ENCODE results near the gene ALOX15B. TPM values are rescaled to one million over a fixed set of nuclear protein-coding genes. Genes with fewer than 3 reads are reported as not detected.
"Not testable (repeated sequence)": the region's sequence is repeated elsewhere in the genome, so short reads cannot be mapped to it uniquely, and the experiment has no call there.

Gene ALOX15B
- total RNA-seq, 2 donors from 2014 or later: not detected

GRCh38 chr17:8053600-8053999 lies 14.7 kb downstream of the ALOX15B start:
- Mint-ChIP-seq H3K27ac (peak overlapping the region; percentile 14), H3K27me3 (peaks cover 32% of the 10 kb centered on the region)

GRCh38 chr17:8055851-8056231 lies 17.0 kb downstream of the ALOX15B start:
- DNase-seq (no peak), ATAC-seq (no peak)
- no peaks in the 10 kb centered on the region for H3K9me3 ChIP-seq (ENCODE audit: control insufficient read depth, low read length, poor library complexity, severe bottlenecking)
- peaks cover 51% of the 10 kb centered on the region for H3K27me3 Mint-ChIP-seq
- H3K4me1 Mint-ChIP-seq: peaks cover 8% of the 10 kb centered on the region
- H3K27ac Mint-ChIP-seq: no peak overlapping the region
- H3K36me3 Mint-ChIP-seq (ENCODE audit: low read depth): no peaks in the 10 kb centered on the region
- no peak overlapping the region for H3K4me3 Mint-ChIP-seq

More at GRCh38 chr17:8053600-8053999, 14.7 kb downstream of the ALOX15B start:
- H3K4me3 Mint-ChIP-seq: no peak overlapping the region
- peaks cover 8% of the 10 kb centered on the region for H3K4me1 Mint-ChIP-seq
- no peak for DNase-seq
- peaks cover under 1% of the 10 kb centered on the region for H3K36me3 Mint-ChIP-seq (ENCODE audit: low read depth)
- H3K9me3 ChIP-seq (ENCODE audit: control insufficient read depth, low read length, poor library complexity, severe bottlenecking): no peaks in the 10 kb centered on the region
- ATAC-seq: no peak

GRCh38 chr17:8056232-8056975 lies 17.5 kb downstream of the ALOX15B start:
- ATAC-seq (no peak), DNase-seq (no peak)
- no peaks in the 10 kb centered on the region for H3K36me3 Mint-ChIP-seq (ENCODE audit: low read depth)
- H3K4me1 Mint-ChIP-seq: peaks cover 8% of the 10 kb centered on the region
- H3K9me3 ChIP-seq (ENCODE audit: control insufficient read depth, low read length, poor library complexity, severe bottlenecking): no peaks in the 10 kb centered on the region
- H3K27me3 Mint-ChIP-seq: peaks cover 57% of the 10 kb centered on the region
- no peak overlapping the region for H3K27ac Mint-ChIP-seq
- H3K4me3 Mint-ChIP-seq: peak overlapping the region; percentile 25

- no peak overlapping the region for H3K27ac Mint-ChIP-seq
- DNase-seq (no peak), ATAC-seq (no peak)
- H3K4me3 Mint-ChIP-seq: peak overlapping the region; percentile 25
- no peaks in the 10 kb centered on the region for H3K36me3 Mint-ChIP-seq (ENCODE audit: low read depth)
- peaks cover 60% of the 10 kb centered on the region for H3K27me3 Mint-ChIP-seq
- no peaks in the 10 kb centered on the region for H3K9me3 ChIP-seq (ENCODE audit: control insufficient read depth, low read length, poor library complexity, severe bottlenecking)
- H3K4me1 Mint-ChIP-seq: peaks cover 8% of the 10 kb centered on the region
These were observed 18.2 kb downstream of the ALOX15B start for GRCh38 chr17:8056976-8057625.

- DNase-seq (peak in 1 of 3 donors; percentile 35), ATAC-seq (peak; percentile 96)
- Mint-ChIP-seq H3K4me1 (peaks cover 11% of the 10 kb centered on the region), H3K27ac (no peak overlapping the region), H3K4me3 (no peak overlapping the region), H3K27me3 (peaks cover 66% of the 10 kb centered on the region), H3K36me3 (ENCODE audit: low read depth) (no peaks in the 10 kb centered on the region)
- no peaks in the 10 kb centered on the region for H3K9me3 ChIP-seq (ENCODE audit: control insufficient read depth, low read length, poor library complexity, severe bottlenecking)
These were observed 18.8 kb downstream of the ALOX15B start for GRCh38 chr17:8057691-8058114.

GRCh38 chr17:8059131-8059530 lies 20.3 kb downstream of the ALOX15B start:
- H3K36me3 Mint-ChIP-seq (ENCODE audit: low read depth): no peaks in the 10 kb centered on the region
- peaks cover 11% of the 10 kb centered on the region for H3K4me1 Mint-ChIP-seq
- peak overlapping the region; percentile 12 for H3K4me3 Mint-ChIP-seq
- DNase-seq: no peak
- H3K27ac Mint-ChIP-seq: no peak overlapping the region
- H3K9me3 ChIP-seq (ENCODE audit: control insufficient read depth, low read length, poor library complexity, severe bottlenecking): no peaks in the 10 kb centered on the region
- ATAC-seq: no peak
- H3K27me3 Mint-ChIP-seq: peaks cover 75% of the 10 kb centered on the region

- ATAC-seq (peak; percentile 57), DNase-seq (peak in 2 of 3 donors; percentile 26 to 55)
- H3K27ac Mint-ChIP-seq: no peak overlapping the region
- peak overlapping the region; percentile 7 for H3K4me3 Mint-ChIP-seq
- H3K4me1 Mint-ChIP-seq: peaks cover 11% of the 10 kb centered on the region
- H3K36me3 Mint-ChIP-seq (ENCODE audit: low read depth): no peaks in the 10 kb centered on the region
- peaks cover 75% of the 10 kb centered on the region for H3K27me3 Mint-ChIP-seq
- H3K9me3 ChIP-seq (ENCODE audit: control insufficient read depth, low read length, poor library complexity, severe bottlenecking): no peaks in the 10 kb centered on the region
These were observed 21.4 kb downstream of the ALOX15B start for GRCh38 chr17:8060274-8060673.

- not testable (repeated sequence) for H3K4me3 Mint-ChIP-seq; H3K36me3 Mint-ChIP-seq (ENCODE audit: low read depth); H3K27ac Mint-ChIP-seq; DNase-seq; ATAC-seq; H3K9me3 ChIP-seq (ENCODE audit: control insufficient read depth, low read length, poor library complexity, severe bottlenecking); H3K4me1 Mint-ChIP-seq
- H3K27me3 Mint-ChIP-seq: peaks cover 60% of the 10 kb centered on the region
These were observed 23.0 kb downstream of the ALOX15B start for GRCh38 chr17:8061851-8062250.

- H3K9me3 ChIP-seq (ENCODE audit: control insufficient read depth, low read length, poor library complexity, severe bottlenecking): no peaks in the 10 kb centered on the region
These were observed 23.6 kb downstream of the ALOX15B start for GRCh38 chr17:8062435-8062806.

GRCh38 chr17:8062807-8063483 lies 24.1 kb downstream of the ALOX15B start:
- peaks cover 49% of the 10 kb centered on the region for H3K27me3 Mint-ChIP-seq
- peaks cover 3% of the 10 kb centered on the region for H3K4me1 Mint-ChIP-seq
- H3K9me3 ChIP-seq (ENCODE audit: control insufficient read depth, low read length, poor library complexity, severe bottlenecking): no peaks in the 10 kb centered on the region
- H3K4me3 Mint-ChIP-seq: no peak overlapping the region
- no peaks in the 10 kb centered on the region for H3K36me3 Mint-ChIP-seq (ENCODE audit: low read depth)
- peak overlapping the region; percentile 21 for H3K27ac Mint-ChIP-seq
- ATAC-seq (no peak), DNase-seq (no peak)

More at GRCh38 chr17:8062435-8062806, 23.6 kb downstream of the ALOX15B start:
- Mint-ChIP-seq H3K27me3 (peaks cover 54% of the 10 kb centered on the region), H3K4me3 (no peak overlapping the region), H3K4me1 (peaks cover 5% of the 10 kb centered on the region), H3K27ac (no peak overlapping the region), H3K36me3 (ENCODE audit: low read depth) (no peaks in the 10 kb centered on the region)
- DNase-seq (no peak), ATAC-seq (no peak)

- Mint-ChIP-seq H3K4me3 (no peak overlapping the region), H3K36me3 (ENCODE audit: low read depth) (no peaks in the 10 kb centered on the region), H3K27me3 (peaks cover 43% of the 10 kb centered on the region), H3K4me1 (peaks cover 3% of the 10 kb centered on the region), H3K27ac (no peak overlapping the region)
- DNase-seq (no peak), ATAC-seq (no peak)
- no peaks in the 10 kb centered on the region for H3K9me3 ChIP-seq (ENCODE audit: control insufficient read depth, low read length, poor library complexity, severe bottlenecking)
These were observed 25.1 kb downstream of the ALOX15B start for GRCh38 chr17:8063761-8064534.

- Mint-ChIP-seq H3K27me3 (peaks cover 37% of the 10 kb centered on the region), H3K36me3 (ENCODE audit: low read depth) (no peaks in the 10 kb centered on the region)
- no peaks in the 10 kb centered on the region for H3K9me3 ChIP-seq (ENCODE audit: control insufficient read depth, low read length, poor library complexity, severe bottlenecking)
These were observed 25.7 kb downstream of the ALOX15B start for GRCh38 chr17:8064561-8065019.

More at GRCh38 chr17:8064561-8065019, 25.7 kb downstream of the ALOX15B start:
- Mint-ChIP-seq H3K4me3 (no peak overlapping the region), H3K27ac (no peak overlapping the region), H3K4me1 (peaks cover 3% of the 10 kb centered on the region)
- DNase-seq: no peak
- ATAC-seq: no peak

Measured in T-helper 17 cell (primary cell).